Activated CD8-positive, alpha-beta memory T cell treated with anti-CD3 and anti-CD28 coated beads, Interleukin-2, amount 50 U/mL, for 24 hours (primary cell): ENCODE results near the gene PAPPA2.
"Not testable (repeated sequence)": the region's sequence is repeated elsewhere in the genome, so short reads cannot be mapped to it uniquely, and the experiment has no call there.

Experiments
- DNase-seq: peaks from one replicate; pipeline ENCODE4 v3.0.0-alpha.2; 2020; ENCODE audit errors: extremely low read depth

PAPPA2 gene

GRCh38 chr1:176693697-176694329 is 230.8 kb downstream of the PAPPA2 start:
- no peak for DNase-seq

GRCh38 chr1:176694713-176695112 is 231.7 kb downstream of the PAPPA2 start:
- DNase-seq = no peak

DNA sequence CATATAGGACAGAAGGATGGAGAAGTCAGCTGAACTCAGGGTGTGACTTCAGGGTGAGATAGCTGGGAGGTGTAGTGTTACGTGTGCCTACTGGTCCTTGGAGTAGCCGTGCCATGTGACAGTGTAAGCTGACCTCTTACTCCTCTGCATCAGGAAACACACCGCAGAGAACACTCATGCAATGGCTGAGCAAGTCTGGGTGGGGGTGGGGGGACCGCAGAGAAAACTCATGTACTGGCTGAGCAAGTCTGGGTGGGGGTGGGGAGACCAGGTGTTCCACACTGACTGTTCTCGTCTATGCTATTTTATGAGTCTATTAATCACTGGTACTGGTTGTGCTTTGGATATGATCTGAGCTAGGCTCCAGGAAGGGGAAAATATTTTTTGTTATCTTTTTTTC is 233.1 kb downstream of the PAPPA2 start:
- DNase-seq = no peak

GRCh38 chr1:176696689-176697088 is 233.7 kb downstream of the PAPPA2 start:
- no peak for DNase-seq

- DNase-seq = no peak
Measured at GRCh38 chr1:176699821-176700220, 236.8 kb downstream of the PAPPA2 start.

- DNase-seq = no peak
Measured at GRCh38 chr1:176701151-176701866, 238.3 kb downstream of the PAPPA2 start.

GRCh38 chr1:176702901-176703300 is 239.9 kb downstream of the PAPPA2 start:
- no peak for DNase-seq

DNA sequence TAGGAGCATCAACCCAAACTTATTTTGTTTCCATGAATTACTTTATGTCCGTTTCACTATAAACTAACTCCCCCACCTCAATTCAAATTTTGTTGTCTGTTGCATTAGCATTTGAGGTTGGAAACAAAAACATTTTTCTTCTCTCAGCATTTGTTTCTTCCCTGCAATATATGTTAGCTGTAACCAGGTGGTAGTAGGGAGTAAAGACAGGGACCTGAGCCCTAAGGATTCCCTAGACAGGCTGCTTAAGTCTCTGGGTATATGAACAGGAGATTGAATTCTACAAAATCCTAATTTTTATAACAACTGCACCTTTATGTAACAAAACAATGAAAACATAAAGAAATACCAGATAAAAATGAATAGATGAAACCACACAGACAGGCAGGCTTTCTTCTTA is 242.6 kb downstream of the PAPPA2 start:
- DNase-seq = no peak

GRCh38 chr1:176717066-176717750 is 254.2 kb downstream of the PAPPA2 start:
- no peak for DNase-seq

DNA sequence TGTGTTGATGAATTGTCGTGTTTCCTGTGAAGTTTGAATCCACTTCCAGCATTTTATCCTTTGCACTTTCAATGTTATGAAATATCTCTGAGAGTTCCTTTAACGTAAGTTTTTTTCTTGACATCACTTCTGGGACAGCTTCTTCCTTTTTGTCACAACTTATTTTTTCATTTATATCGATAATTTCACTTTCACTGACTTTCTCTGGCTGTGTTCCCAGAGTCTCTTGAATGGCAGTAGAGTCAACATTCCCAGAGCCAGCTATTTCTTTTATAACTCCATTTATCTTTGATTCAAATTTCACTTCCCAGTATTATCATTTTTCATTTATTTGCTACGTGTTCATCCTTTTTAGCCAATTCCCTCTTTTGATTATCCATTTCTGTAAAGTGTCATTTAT is 256.5 kb downstream of the PAPPA2 start:
- DNase-seq = no peak

- no peak for DNase-seq
Measured at GRCh38 chr1:176720838-176721237, 257.9 kb downstream of the PAPPA2 start.

DNA sequence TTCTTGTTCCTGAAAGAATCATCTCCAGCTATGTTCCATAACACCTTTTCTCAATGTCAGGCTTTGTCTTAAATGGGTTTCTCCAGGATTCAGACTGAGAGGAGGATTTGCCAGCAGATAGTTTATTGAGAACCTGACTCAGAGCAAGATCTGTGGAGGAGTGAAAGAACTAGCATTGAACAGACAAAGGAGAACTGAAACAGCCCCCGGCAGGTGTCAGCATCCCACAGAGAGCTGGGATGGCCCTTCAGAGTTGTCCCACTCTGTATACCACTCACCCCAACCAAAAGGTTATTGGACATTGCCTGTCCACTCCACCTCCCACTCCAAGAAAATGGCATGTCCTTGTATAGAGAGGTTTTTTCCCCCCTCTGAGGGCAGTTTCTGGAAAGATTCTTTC is 270.7 kb downstream of the PAPPA2 start:
- DNase-seq = no peak

GRCh38 chr1:176735201-176735600 is 272.2 kb downstream of the PAPPA2 start:
- no peak for DNase-seq

DNA sequence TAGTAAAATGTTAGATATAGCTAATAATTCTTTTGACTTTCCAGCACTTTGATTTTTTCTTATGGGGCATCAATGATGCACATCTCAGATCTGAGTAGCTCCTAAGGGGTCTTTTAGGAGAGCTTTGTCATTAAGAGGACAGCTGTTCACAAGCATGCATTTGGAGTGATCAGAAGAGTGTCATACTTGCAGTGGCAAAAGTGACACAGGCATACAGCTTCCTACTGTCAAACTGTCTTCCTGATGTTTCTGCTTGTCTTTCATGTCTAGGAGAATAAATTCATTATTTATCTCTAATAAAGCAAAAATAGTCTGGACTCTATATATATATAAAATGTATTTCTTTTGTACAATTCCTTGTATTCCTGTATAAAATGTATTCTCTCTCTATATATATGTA is 273.0 kb downstream of the PAPPA2 start:
- no peak for DNase-seq

DNA sequence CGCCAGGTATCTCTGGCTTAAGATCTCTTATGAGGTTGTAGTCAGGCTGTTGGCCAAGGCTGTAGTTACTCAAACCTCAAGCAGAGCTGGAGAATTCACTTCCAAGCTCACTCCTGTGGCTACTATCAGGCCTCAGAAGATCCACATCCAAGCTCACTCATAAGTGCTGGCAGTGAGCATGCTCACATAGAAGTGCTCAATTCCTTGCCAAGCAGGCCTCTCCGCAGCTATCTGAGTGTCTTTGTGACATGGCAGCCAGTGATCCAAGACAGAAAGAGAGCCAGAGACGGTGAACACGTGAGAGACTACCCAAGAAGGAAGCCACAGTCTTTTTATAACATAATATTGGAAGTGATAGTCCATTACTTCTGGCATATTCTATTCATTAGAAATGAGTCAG is 278.2 kb downstream of the PAPPA2 start:
- DNase-seq = no peak

- no peak for DNase-seq
Measured at GRCh38 chr1:176742322-176742721, 279.3 kb downstream of the PAPPA2 start.

- DNase-seq = no peak
Measured at GRCh38 chr1:176744142-176744541, 281.2 kb downstream of the PAPPA2 start.

- no peak for DNase-seq
Measured at GRCh38 chr1:176745945-176746344, 283.0 kb downstream of the PAPPA2 start.

DNA sequence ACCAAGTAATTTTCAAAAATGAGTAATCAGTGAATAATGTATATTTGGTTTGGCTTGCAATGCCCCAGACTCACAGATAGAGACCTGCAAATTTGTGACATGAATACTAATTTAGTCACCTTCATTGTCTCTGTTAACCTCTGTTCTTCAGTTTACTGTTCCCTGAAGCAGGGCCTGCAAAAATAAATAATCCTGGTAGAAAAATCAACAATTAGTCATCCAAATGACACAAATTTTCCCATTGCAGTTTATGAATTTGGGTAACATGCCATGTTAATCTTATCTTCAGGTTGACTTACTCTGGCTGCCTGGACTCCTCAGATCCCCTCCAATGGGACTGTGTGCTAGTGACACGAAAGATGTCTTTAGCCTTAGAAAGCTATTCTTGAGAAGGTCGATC is 289.5 kb downstream of the PAPPA2 start:
- no peak for DNase-seq

DNA sequence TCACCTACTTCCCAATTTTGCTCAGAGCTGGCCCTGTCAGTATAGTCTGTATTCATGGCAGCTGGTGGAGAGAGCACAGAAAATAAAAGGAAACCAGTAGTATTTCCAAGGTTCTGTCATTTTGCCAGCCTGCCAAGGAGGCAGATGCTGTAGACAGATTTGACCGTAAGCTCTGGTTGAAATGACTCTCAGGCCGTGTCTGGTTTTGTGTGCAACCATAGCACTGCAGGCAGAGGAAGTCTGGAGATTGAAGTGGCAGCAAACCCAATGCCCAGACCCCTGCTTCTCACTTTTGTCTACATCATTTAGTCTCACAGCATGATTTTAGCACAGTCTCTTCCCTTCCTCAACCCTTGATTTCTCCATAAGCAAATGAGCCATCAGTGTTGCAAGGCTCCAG is 291.7 kb downstream of the PAPPA2 start:
- no peak for DNase-seq

DNA sequence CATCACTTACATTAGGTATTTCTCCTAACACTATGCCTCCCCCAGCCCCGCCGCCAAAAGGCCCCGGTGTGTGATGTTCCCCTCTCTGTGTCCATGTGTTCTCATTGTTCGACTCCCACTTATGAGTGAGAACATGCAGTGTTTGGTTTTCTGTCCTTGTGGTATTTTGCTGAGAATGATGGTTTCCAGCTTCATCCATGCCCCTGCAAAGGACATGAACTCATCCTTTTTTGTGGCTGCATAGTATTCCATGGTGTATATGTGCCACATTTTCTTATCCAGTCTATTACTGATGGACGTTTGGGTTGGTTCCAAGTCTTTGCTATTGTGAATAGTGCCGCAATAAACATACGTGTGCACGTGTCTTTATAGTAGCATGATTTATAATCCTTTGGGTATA is 293.8 kb downstream of the PAPPA2 start:
- DNase-seq = not testable (repeated sequence)

- no peak for DNase-seq
Measured at GRCh38 chr1:176765608-176766007, 302.6 kb downstream of the PAPPA2 start.

DNA sequence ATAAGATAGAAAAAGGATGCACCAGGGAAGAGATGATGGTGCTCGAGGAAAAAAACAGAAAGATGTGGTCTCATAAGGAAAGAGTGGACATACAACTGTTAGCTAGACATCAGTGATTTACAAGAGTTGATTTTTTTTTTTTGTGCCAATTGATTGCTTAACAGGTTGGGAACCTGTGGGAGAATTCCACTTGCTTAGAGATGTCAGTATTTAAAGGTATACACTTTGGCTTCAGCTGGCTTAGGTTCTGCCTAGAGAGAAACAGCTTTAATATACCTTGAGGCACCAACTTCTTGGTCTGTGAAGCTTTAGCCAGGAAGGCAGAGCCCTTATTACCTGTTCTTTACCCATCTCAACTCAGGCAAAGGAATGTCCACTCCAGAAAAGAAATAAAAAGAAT is 303.8 kb downstream of the PAPPA2 start:
- no peak for DNase-seq
